PC-9 (cell line): ENCODE results near the gene FAM174B. TPM values are rescaled to one million over a fixed set of nuclear protein-coding genes. Genes with fewer than 3 reads are reported as not detected.

Source experiments
- BruUV-seq: library from RNA; stranded (reverse); fragments of 400-500 nt; replicated peaks from 2 replicates; lab custom pipeline; 2021; lab: Mats Ljungman, UMichigan
- CTCF ChIA-PET: fragments of 300-600 bp; sonication (Branson Sonifier 250); formaldehyde crosslinking; loops from one replicate; lab custom pipeline; 2022; ENCODE audit warnings: antibody characterized with exemption; lab: Charles Lee
- POLR2A ChIA-PET: fragments of 300-600 bp; sonication (Branson Sonifier 250); formaldehyde crosslinking; loops from one replicate; lab custom pipeline; 2022; ENCODE audit warnings: antibody characterized with exemption; ENCODE audit not compliant: unreplicated experiment; lab: Charles Lee
- DNase-seq, 2 experiments: peaks; one replicate each; pipeline versions ENCODE4 v3.0.0 to v3.0.0-alpha.2; 2015 to 2022; ENCODE audit warnings: mixed read lengths in 1 of 2
- H2AFZ ChIP-seq: fragments of 200-600 bp; sonication (generic); 2 replicates; pipeline ENCODE4 v1.8.1; 2017; ENCODE audit warnings: antibody characterized with exemption
- H3F3A ChIP-seq: fragments of 200-600 bp; sonication (generic); 2 replicates; pipeline ENCODE4 v1.8.1; 2017; ENCODE audit warnings: antibody characterized with exemption, mild to moderate bottlenecking, low read depth; ENCODE audit not compliant: insufficient read depth
- H3K27ac ChIP-seq: fragments of 200-600 bp; sonication (generic); 2 replicates; pipeline ENCODE4 v1.6.1; 2016; ENCODE audit warnings: mixed run types
- H3K27me3 ChIP-seq: fragments of 200-600 bp; sonication (generic); 2 replicates; pipeline ENCODE4 v1.6.1; 2016; ENCODE audit warnings: low read depth, mixed run types; ENCODE audit not compliant: insufficient read depth
- H3K36me3 ChIP-seq: fragments of 200-600 bp; sonication (generic); 2 replicates; pipeline ENCODE4 v1.6.1; 2016; ENCODE audit warnings: low read depth, mixed run types
- H3K4me1 ChIP-seq: fragments of 200-600 bp; sonication (generic); replicated peaks from 2 replicates; pipeline ENCODE4 v1.6.1; 2016; ENCODE audit warnings: mixed run types; ENCODE audit not compliant: insufficient read depth
- H3K4me2 ChIP-seq: fragments of 200-600 bp; sonication (generic); 2 replicates; pipeline ENCODE4 v1.6.1; 2017; ENCODE audit warnings: mixed run types
- H3K4me3 ChIP-seq: fragments of 200-600 bp; sonication (generic); 2 replicates; pipeline ENCODE4 v1.6.1; 2016; ENCODE audit warnings: mixed run types
- H3K79me2 ChIP-seq: fragments of 200-600 bp; sonication (generic); 2 replicates; pipeline ENCODE4 v1.6.1; 2017; ENCODE audit warnings: low read depth, mixed run types
- H3K9me2 ChIP-seq: fragments of 200-600 bp; sonication (generic); 2 replicates; pipeline ENCODE4 v1.8.1; 2017; ENCODE audit warnings: mild to moderate bottlenecking; ENCODE audit not compliant: insufficient read depth
- H3K9me3 ChIP-seq: fragments of 200-600 bp; sonication (generic); 2 replicates; pipeline ENCODE4 v1.8.1; 2016; ENCODE audit warnings: low read depth; ENCODE audit not compliant: insufficient read depth
- H4K20me1 ChIP-seq: fragments of 200-600 bp; sonication (generic); 2 replicates; pipeline ENCODE4 v1.8.1; 2017; ENCODE audit not compliant: insufficient read depth
- CTCF ChIP-seq: fragments of 200-600 bp; sonication (generic); conservative IDR thresholded peaks from 2 replicates; pipeline ENCODE4 v1.6.1; 2017; ENCODE audit warnings: mixed run types, antibody characterized with exemption, mild to moderate bottlenecking, moderate library complexity
- EZH2 ChIP-seq: fragments of 200-600 bp; sonication (generic); IDR thresholded peaks from 2 replicates; pipeline ENCODE4 v1.8.0; 2017; ENCODE audit warnings: antibody characterized with exemption, low read depth
- intact Hi-C: fragments of 100-400 bp; cut with micrococcal nuclease; formaldehyde crosslinking; loops from one replicate; pipeline ENCODE4 v1.10.0; 2022; ENCODE audit not compliant: unreplicated experiment
- total RNA-seq: library from RNA; stranded (reverse); gene quantifications from 2 replicates; pipeline ENCODE4 v1.2.3, GENCODE V29; 2021

Gene FAM174B
- total RNA-seq, 1 experiment from 2014 or later: 90.3 TPM

- no peak overlapping the region for H3K27ac ChIP-seq
- H2AFZ ChIP-seq: no peak overlapping the region
- DNase-seq: no peak
- H4K20me1 ChIP-seq: no peaks in the 10 kb centered on the region
- H3K4me1 ChIP-seq: no peaks in the 10 kb centered on the region
- no peaks in the 10 kb centered on the region for H3F3A ChIP-seq
- CTCF ChIA-PET: no interaction called here
- no peaks in the 10 kb centered on the region for H3K79me2 ChIP-seq
- peaks cover 6% of the 10 kb centered on the region; the same call in 1 of the 2 replicates for H3K27me3 ChIP-seq
- TF ChIP-seq EZH2 (no peak), CTCF (no peak)
- BruUV-seq: no TSS peak
- no peaks in the 10 kb centered on the region for H3K9me2 ChIP-seq
- no peaks in the 10 kb centered on the region for H3K36me3 ChIP-seq
- POLR2A ChIA-PET: no interaction called here
- intact Hi-C loops: no loop called here
- no peak overlapping the region for H3K4me3 ChIP-seq
- H3K4me2 ChIP-seq: no peak overlapping the region
- no peaks in the 10 kb centered on the region for H3K9me3 ChIP-seq
These were observed 81.4 kb downstream of the FAM174B start for GRCh38 chr15:92574161-92574560.

- Histone ChIP-seq H2AFZ (no peak overlapping the region), H3K9me3 (no peaks in the 10 kb centered on the region), H4K20me1 (no peaks in the 10 kb centered on the region), H3K79me2 (no peaks in the 10 kb centered on the region), H3K36me3 (no peaks in the 10 kb centered on the region), H3K4me2 (no peak overlapping the region), H3K27ac (no peak overlapping the region), H3F3A (no peaks in the 10 kb centered on the region), H3K27me3 (peaks cover 12% of the 10 kb centered on the region), H3K9me2 (no peaks in the 10 kb centered on the region), H3K4me3 (no peak overlapping the region), H3K4me1 (no peaks in the 10 kb centered on the region)
- DNase-seq: no peak
- POLR2A ChIA-PET: interaction anchor here (0.7 kb wide), 1 partner anchor 19 kb away, joined by 7 read pairs; no protein-coding TSS in a partner anchor
- no TSS peak for BruUV-seq
- TF ChIP-seq EZH2 (no peak), CTCF (no peak)
- intact Hi-C loops: no loop called here
- CTCF ChIA-PET: no interaction called here
These were observed 83.8 kb downstream of the FAM174B start for GRCh38 chr15:92571824-92572223.

- no peak overlapping the region for H3K4me3 ChIP-seq
- H3K27ac ChIP-seq: no peak overlapping the region
- ChIA-PET POLR2A (no interaction called here), CTCF (no interaction called here)
- H3K36me3 ChIP-seq: no peaks in the 10 kb centered on the region
- BruUV-seq: no TSS peak
- no peaks in the 10 kb centered on the region for H3K9me3 ChIP-seq
- intact Hi-C loops: no loop called here
- H4K20me1 ChIP-seq: no peaks in the 10 kb centered on the region
- peaks cover 12% of the 10 kb centered on the region for H3K27me3 ChIP-seq
- H3K79me2 ChIP-seq: no peaks in the 10 kb centered on the region
- TF ChIP-seq EZH2: no peak
- TF ChIP-seq CTCF: no peak
- no peak overlapping the region for H3K4me2 ChIP-seq
- no peaks in the 10 kb centered on the region for H3K4me1 ChIP-seq
- H3F3A ChIP-seq: no peaks in the 10 kb centered on the region
- H3K9me2 ChIP-seq: no peaks in the 10 kb centered on the region
- no peak for DNase-seq
- H2AFZ ChIP-seq: no peak overlapping the region
These were observed 85.2 kb downstream of the FAM174B start for GRCh38 chr15:92570391-92570790.
